GM13976 (cell line): ENCODE results near the gene FCRL6.
A peak's percentile ranks its signal among the peaks of the same experiment; 100 is the strongest.

Experiments
- DNase-seq: peaks from one replicate; pipeline ENCODE4 v3.0.0; 2012; ENCODE audit warnings: low spot score
- CTCF ChIP-seq: IDR thresholded peaks from 2 replicates; pipeline ENCODE4 v1.5.1; 2012; ENCODE audit warnings: borderline replicate concordance, mild to moderate bottlenecking; ENCODE audit not compliant: insufficient read depth; ENCODE audit errors: extremely low read depth, missing control alignments, control extremely low read depth
- in situ Hi-C: fragments of 300-500 bp; cut with MboI; formaldehyde crosslinking; loops from one replicate; pipeline ENCODE4 v1.12.0; 2022; ENCODE audit warnings: low sequenced_read_pairs, mixed read lengths, inconsistent platforms; ENCODE audit not compliant: unreplicated experiment

The FCRL6 gene

GRCh38 chr1:159804924-159805323 is 2.8 kb downstream of the FCRL6 start:
- no peak for DNase-seq
- TF ChIP-seq CTCF, result no peak
- in situ Hi-C loops, result no loop called here

GRCh38 chr1:159815926-159816325 is 13.8 kb downstream of the FCRL6 start:
- in situ Hi-C loops, result no loop called here
- no peak for TF ChIP-seq CTCF

GRCh38 chr1:159817276-159818041 is 15.3 kb downstream of the FCRL6 start:
- DNase-seq, result no peak
- TF ChIP-seq CTCF, result no peak
- in situ Hi-C loops, result no loop called here

More at GRCh38 chr1:159815926-159816325, 13.8 kb downstream of the FCRL6 start:
- DNase-seq, result no peak

GRCh38 chr1:159821171-159821867 is 19.2 kb downstream of the FCRL6 start:
- peak; percentile 60 for TF ChIP-seq CTCF
- DNase-seq, result no peak
- in situ Hi-C loops, result no loop called here

- in situ Hi-C loops, result no loop called here
- no peak for DNase-seq
- no peak for TF ChIP-seq CTCF
Observed at GRCh38 chr1:159823406-159823805, 21.2 kb downstream of the FCRL6 start.

GRCh38 chr1:159825564-159825963 is 23.4 kb downstream of the FCRL6 start:
- in situ Hi-C loops, result no loop called here
- TF ChIP-seq CTCF, result no peak
- no peak for DNase-seq
